ENCODE data around the gene CADM2. TPM values are rescaled to one million over a fixed set of nuclear protein-coding genes. Genes with fewer than 3 reads are reported as not detected.

CADM2 gene
- total RNA-seq, 6 donors from 2014 or later, result under 0.01 to 4.6 (median 1.2) TPM

DNA sequence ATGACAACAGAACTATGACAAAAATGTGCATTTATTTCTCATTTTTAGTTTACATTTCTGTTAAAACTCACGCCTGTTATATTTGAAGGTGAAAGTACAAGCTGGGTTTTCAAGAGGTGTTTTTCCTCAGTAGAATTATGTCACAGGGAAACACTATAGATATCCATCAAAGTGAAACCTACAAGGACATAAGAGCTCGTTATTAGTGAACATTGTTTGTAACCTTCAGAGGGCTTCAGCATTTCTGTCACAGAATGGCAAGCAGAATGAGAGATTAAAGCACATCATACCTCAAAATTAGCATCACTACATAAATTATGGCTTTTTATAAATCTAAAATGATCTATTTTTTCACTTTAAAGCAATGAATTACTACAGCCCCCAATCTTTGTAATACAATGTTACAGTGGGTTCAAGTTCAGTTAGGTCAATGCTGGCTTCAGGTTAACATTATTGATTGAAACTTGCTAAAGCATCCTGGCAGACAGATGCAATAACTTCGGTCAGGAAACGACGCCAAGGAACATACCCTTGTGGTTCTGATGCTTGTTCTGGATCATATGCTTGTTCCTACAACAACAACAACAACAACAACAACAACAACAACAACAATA lies 405.6 kb downstream of the CADM2 start:
- 79% methylated on average over 5 of the region's 5 CpGs for WGBS, 2 donors
- DNase-seq (no peak), ATAC-seq (ENCODE audit: low FRiP score in 2 of 2) (no peak)
- no peaks in the 10 kb centered on the region for H3K27me3 ChIP-seq
- no peaks in the 10 kb centered on the region for H3K9me3 ChIP-seq
- TF ChIP-seq POLR2A (IDR thresholded peaks at IDR 0.05) (no peak), POLR2AphosphoS5 (IDR thresholded peaks at IDR 0.05) (no peak), EP300 (IDR thresholded peaks at IDR 0.05) (no peak)
- TF ChIP-seq, protein P1, sequence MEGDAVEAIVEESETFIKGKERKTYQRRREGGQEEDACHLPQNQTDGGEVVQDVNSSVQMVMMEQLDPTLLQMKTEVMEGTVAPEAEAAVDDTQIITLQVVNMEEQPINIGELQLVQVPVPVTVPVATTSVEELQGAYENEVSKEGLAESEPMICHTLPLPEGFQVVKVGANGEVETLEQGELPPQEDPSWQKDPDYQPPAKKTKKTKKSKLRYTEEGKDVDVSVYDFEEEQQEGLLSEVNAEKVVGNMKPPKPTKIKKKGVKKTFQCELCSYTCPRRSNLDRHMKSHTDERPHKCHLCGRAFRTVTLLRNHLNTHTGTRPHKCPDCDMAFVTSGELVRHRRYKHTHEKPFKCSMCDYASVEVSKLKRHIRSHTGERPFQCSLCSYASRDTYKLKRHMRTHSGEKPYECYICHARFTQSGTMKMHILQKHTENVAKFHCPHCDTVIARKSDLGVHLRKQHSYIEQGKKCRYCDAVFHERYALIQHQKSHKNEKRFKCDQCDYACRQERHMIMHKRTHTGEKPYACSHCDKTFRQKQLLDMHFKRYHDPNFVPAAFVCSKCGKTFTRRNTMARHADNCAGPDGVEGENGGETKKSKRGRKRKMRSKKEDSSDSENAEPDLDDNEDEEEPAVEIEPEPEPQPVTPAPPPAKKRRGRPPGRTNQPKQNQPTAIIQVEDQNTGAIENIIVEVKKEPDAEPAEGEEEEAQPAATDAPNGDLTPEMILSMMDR (IDR thresholded peaks at IDR 0.05), result no peak
- H3K4me3 ChIP-seq, result no peak overlapping the region
- no peaks in the 10 kb centered on the region for H3K36me3 ChIP-seq
- H3K4me1 ChIP-seq, result no peaks in the 10 kb centered on the region
- no peak overlapping the region for H3K27ac ChIP-seq

GRCh38 chr3:85370341-85370740 lies 411.6 kb downstream of the CADM2 start:
- Histone ChIP-seq H3K36me3 (no peaks in the 10 kb centered on the region), H3K27me3 (no peaks in the 10 kb centered on the region), H3K4me3 (no peak overlapping the region), H3K9me3 (no peaks in the 10 kb centered on the region), H3K27ac (no peak overlapping the region), H3K4me1 (no peaks in the 10 kb centered on the region)
- TF ChIP-seq POLR2AphosphoS5 (IDR thresholded peaks at IDR 0.05) (no peak), POLR2A (IDR thresholded peaks at IDR 0.05) (no peak), EP300 (IDR thresholded peaks at IDR 0.05) (no peak)
- TF ChIP-seq, protein P1 (IDR thresholded peaks at IDR 0.05), result no peak
- WGBS, 2 donors, result 94 to 99% methylated on average over 4 of the region's 4 CpGs
- no peak for ATAC-seq (ENCODE audit: low FRiP score in 2 of 2)
- DNase-seq, result peak in 1 of 2 donors; percentile 2

DNA sequence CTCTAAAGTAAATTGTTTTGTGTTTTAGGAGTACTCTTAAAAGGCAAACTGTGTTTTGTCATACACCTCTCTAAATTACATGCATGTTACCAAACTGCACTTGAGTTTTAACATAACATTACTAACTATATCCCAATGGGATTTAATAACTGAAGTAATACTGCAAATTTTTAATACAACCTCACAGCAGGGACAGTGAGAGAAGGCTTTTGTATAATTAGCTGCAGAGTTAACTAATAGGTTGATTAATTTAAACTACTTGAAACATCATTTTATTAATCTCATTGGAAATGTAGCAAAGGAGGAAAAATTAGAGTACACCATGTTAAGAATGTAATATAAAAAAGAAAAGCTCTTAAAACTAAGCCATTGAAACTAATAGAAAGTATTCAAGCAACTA lies 417.3 kb downstream of the CADM2 start:
- Histone ChIP-seq H3K36me3 (no peaks in the 10 kb centered on the region), H3K4me1 (no peaks in the 10 kb centered on the region), H3K27me3 (no peaks in the 10 kb centered on the region), H3K27ac (no peak overlapping the region), H3K9me3 (no peaks in the 10 kb centered on the region), H3K4me3 (no peak overlapping the region)
- DNase-seq (no peak), ATAC-seq (ENCODE audit: low FRiP score in 2 of 2) (no peak)
- TF ChIP-seq POLR2AphosphoS5 (IDR thresholded peaks at IDR 0.05), result no peak
- TF ChIP-seq EP300 (IDR thresholded peaks at IDR 0.05), result no peak
- no peak for TF ChIP-seq POLR2A (IDR thresholded peaks at IDR 0.05)
- TF ChIP-seq, protein P1 (IDR thresholded peaks at IDR 0.05), result no peak

DNA sequence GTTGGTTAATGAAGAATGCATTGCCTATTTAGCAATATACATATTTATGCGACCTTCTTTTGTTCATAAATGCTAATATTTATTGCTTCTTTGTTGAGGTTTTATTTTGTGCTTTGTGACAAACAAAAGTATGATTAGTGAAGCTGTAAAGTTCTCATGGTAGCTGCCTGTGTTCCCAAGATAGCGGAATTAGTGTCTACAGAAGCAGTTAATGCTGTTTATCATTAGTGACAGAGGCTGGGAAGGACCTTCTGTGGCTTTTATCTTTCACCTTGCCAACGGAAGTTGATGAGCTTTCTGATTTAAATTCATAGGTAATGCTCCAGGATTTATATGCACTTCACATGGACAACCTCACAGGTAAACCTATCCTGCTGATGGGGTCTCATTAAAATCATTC lies 418.3 kb downstream of the CADM2 start:
- Histone ChIP-seq H3K27me3 (no peaks in the 10 kb centered on the region), H3K4me1 (no peaks in the 10 kb centered on the region)

More for the DNA sequence above, 418.3 kb downstream of the CADM2 start:
- H3K36me3 ChIP-seq, result no peaks in the 10 kb centered on the region
- 63 to 69% methylated on average over 3 of the region's 3 CpGs for WGBS, 2 donors
- H3K4me3 ChIP-seq, result no peak overlapping the region
- DNase-seq (no peak), ATAC-seq (ENCODE audit: low FRiP score in 2 of 2) (no peak)
- no peak overlapping the region for H3K27ac ChIP-seq
- TF ChIP-seq POLR2AphosphoS5 (IDR thresholded peaks at IDR 0.05) (no peak), POLR2A (IDR thresholded peaks at IDR 0.05) (no peak), EP300 (IDR thresholded peaks at IDR 0.05) (no peak)
- TF ChIP-seq, protein P1 (IDR thresholded peaks at IDR 0.05), result no peak
- no peaks in the 10 kb centered on the region for H3K9me3 ChIP-seq

Data from upper lobe of left lung (tissue), 6 donors.